IPS-NIHi7 (cell line): ENCODE results near the gene EMCN.
"Not testable (repeated sequence)": the region's sequence is repeated elsewhere in the genome, so short reads cannot be mapped to it uniquely, and the experiment has no call there.

Experiments used
- DNase-seq: peaks from one replicate; pipeline ENCODE4 v3.0.0; 2012; ENCODE audit warnings: mixed read lengths; ENCODE audit errors: extremely low spot score

Gene EMCN

GRCh38 chr4:100380401-100380800 is 137.4 kb downstream of the EMCN start:
- DNase-seq: not testable (repeated sequence)

GRCh38 chr4:100379583-100380105 is 138.2 kb downstream of the EMCN start:
- no peak for DNase-seq

DNA sequence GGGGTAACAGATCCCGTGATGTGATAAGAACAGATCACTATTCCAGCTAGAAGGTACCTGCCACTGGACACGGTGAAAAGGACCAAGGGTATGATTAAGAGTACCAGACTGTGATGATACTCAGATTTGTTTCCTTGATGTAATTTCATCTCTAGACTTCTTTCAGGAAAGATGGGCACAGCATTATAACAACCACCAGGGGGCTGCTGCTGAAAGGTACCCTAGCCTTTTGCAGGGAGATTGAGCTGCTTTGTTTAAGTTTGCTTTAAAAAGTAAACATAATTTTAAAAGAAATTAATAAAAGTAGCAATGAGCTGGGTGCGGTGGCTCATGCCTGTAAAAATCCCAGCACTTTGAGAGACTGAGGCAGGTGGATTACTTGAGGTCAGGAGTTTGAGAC is 145.4 kb downstream of the EMCN start:
- DNase-seq: peak; percentile 29

DNA sequence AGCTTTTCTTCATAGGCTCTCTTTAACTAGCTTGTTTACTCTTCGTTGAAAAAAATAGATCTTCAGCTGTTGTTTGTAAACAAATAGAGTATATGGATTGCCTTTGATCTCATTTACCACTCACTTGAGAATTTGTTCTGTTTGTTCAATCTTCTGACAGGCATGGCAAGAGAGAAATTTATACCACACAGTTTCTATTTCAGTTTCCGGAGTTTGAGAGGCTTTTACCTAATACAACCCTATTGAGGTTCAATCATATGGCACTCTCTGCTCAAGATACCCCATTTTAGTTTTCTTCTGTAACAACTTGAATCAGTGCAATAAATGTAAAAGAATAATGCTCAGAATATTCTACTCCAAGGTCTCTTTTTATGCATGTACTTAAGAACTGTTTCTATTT is 148.0 kb downstream of the EMCN start:
- DNase-seq: no peak

GRCh38 chr4:100367451-100367850 is 150.4 kb downstream of the EMCN start:
- DNase-seq: no peak

DNA sequence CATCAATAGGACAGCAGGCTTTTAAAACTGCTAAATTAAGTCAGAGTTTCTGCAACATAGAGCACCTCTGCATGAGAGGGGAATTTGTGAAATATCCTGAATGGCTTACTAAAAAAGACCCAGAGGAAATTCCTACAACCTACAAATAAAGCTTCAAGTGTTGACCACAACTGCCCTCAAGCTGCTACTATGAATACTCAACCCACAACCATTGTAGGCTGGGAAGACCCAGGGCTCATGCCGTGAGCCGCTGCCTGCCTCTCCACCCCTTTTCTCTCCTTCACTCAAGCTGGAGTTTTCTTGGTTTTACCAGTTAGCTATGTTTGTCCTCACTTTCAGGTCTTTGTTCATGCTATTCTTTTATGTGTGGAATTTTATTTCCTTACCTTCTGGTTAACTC is 151.6 kb downstream of the EMCN start:
- peak; percentile 30 for DNase-seq

DNA sequence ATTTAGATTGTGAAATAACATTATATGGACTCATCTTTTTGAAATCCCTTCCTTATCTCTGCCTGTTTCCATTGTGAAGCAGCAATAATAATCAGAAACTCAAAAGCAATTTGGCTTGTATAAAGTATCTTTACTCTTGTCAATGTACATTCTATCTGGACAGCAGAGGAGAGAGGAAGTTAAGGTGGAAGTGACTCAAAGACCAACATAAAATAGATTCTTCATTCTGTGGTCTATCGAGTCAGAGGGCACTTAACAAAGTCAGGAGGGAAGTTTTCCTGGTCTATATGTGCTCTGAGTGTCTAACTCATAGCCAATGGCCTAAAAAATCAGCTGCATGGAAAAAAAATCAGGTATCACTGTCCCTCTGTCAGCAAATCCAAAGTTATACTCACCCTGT is 155.5 kb downstream of the EMCN start:
- DNase-seq: no peak

GRCh38 chr4:100361336-100361735 is 156.5 kb downstream of the EMCN start:
- no peak for DNase-seq

DNA sequence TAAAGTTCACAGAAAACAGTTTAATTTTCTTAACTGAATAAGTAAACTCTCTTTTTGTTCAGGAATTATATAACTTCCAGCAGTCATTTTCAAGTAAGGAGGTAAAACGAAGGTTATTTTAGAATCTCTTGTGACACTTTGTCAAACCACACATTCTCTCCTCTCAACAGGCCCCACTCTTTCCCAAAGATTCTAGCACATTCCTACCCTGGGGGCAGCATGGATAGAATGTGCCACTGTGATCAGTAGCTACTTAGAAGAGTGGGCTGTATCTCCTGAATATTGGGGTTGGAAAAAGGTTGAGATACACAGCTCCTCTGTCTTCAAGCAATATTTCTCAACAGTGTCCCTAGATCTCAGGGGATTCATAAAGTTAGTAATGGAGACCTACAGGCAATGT is 157.6 kb downstream of the EMCN start:
- no peak for DNase-seq

GRCh38 chr4:100359441-100359840 is 158.4 kb downstream of the EMCN start:
- no peak for DNase-seq

DNA sequence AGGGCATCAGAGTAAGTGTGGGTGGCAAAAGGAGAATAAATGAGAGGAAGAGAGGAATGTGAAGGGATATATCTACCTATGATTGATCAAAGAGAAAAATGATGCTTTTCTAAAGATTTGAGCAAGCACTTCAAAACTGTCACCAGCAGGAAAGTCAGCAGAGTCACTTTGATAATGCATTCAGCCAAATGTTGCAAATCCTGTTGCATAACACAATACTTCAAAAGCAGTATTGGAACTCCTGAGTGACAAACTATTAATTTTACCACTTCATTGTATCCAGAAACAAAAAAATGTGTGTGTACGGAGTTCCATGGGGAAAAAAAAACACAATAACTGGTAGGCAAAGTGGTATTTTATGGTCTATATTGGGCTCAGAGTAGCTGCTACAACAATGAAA is 160.3 kb downstream of the EMCN start:
- no peak for DNase-seq

- no peak for DNase-seq
Observed at GRCh38 chr4:100356172-100356571, 161.7 kb downstream of the EMCN start.

- not testable (repeated sequence) for DNase-seq
Observed at GRCh38 chr4:100352352-100352751, 165.5 kb downstream of the EMCN start.

DNA sequence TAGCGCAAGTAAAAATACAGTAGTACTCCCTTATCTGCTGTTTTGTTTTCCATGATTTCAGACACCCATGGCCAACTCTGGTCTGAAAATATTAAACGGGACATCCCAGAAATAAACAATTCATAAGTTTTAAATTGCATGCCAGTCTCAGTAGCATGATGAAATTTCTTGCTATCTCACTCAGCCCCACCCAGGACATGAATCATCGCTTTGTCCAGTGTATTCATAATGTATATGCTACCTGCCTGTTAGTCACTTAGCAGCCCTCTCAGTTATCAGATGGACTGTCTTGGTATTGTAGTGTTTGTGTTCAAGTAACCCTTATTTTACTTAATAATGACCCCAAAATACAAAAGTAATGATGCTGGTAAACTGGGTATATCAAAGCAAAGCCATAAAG is 169.3 kb downstream of the EMCN start:
- no peak for DNase-seq

GRCh38 chr4:100347241-100347640 is 170.6 kb downstream of the EMCN start:
- DNase-seq: no peak

DNA sequence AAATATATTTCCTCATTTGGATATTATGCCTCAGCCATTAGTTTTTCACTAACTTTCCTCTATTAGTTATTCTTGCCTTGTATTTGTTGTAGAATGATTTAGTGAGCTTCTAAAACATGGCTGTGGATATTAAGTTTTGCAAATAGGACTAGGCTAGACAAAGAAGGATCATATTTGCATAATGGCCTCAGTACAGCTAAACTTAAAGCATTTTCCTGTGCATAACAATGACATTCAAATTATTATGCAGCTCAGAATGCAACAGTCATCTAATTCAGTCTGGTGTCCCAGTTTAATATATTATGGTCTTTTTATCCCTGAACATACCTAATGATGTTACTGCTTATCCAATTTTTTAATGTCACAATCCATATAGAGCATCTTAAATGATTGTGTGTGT is 172.2 kb downstream of the EMCN start:
- DNase-seq: no peak
